ENCODE measurements around the gene ARHGEF11.

Gene ARHGEF11

DNA sequence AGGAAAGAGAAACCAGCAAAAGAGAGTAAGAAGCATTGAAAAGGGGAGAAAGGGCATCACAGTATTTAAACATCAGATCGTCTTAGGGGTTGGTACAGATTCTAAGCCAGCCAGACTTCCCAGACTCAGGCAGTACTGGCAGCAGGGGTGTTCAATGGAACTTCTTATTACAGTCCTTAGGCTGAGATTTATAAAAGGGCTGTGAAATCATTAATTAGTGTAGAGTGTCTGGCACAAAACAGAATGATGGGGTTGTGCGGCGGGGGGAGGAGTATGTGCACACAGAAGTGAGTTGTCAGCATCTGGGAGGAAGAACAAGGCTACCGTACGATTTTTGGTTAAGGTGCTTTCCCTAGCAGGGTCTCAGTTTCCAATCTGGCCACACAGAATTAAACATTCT is 38.2 kb downstream of the ARHGEF11 start:
- H3K9me3 ChIP-seq (ENCODE audit: insufficient read depth, low read length, severe bottlenecking): no peaks in the 10 kb centered on the region

DNA sequence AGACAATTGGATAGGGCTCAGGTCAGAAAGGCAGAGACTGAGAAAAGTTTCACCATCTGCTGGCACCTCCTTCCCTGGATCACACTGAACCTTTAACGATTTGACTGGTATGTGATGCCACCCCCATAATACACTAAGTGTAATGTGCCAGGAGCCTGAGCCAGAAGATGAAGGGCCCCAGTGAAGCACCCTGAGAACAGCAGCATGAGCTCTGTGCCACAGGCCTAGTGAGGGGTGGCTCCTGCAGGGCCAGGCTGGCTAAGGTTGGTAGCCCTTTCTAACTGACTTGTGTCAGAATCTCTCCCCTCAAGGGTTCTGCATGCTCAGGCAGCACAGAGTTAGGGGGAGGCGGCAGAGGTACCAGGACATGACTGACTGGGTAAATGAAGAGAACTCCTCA is 38.9 kb downstream of the ARHGEF11 start:
- H3K27me3 ChIP-seq (ENCODE audit: insufficient read depth, low read length, poor library complexity): peaks cover 31% of the 10 kb centered on the region
- H3K4me1 ChIP-seq (ENCODE audit: insufficient read depth, low read length): no peaks in the 10 kb centered on the region
- no peak overlapping the region for H2AFZ ChIP-seq (ENCODE audit: low read depth, low read length)
- H3K9ac ChIP-seq (ENCODE audit: low read depth, low read length): no peak overlapping the region
- H3K36me3 ChIP-seq (ENCODE audit: insufficient read depth, low read length): no peaks in the 10 kb centered on the region
- ATAC-seq (ENCODE audit: insufficient read depth, low read depth) (no peak), DNase-seq (no peak)
- H3K4me3 ChIP-seq (ENCODE audit: low read depth in 1 of 2, low read length in 2 of 2): no peak overlapping the region
- no peak overlapping the region for H3K27ac ChIP-seq (ENCODE audit: low read length)
- H3K79me2 ChIP-seq (ENCODE audit: insufficient read depth, low read length): no peaks in the 10 kb centered on the region
- no peaks in the 10 kb centered on the region for H4K20me1 ChIP-seq (ENCODE audit: insufficient read depth, low read length)
- no peak for TF ChIP-seq EZH2 (IDR thresholded peaks at IDR 0.05; ENCODE audit: borderline replicate concordance, low read depth, low read length, severe bottlenecking)
- TF ChIP-seq, protein P1, sequence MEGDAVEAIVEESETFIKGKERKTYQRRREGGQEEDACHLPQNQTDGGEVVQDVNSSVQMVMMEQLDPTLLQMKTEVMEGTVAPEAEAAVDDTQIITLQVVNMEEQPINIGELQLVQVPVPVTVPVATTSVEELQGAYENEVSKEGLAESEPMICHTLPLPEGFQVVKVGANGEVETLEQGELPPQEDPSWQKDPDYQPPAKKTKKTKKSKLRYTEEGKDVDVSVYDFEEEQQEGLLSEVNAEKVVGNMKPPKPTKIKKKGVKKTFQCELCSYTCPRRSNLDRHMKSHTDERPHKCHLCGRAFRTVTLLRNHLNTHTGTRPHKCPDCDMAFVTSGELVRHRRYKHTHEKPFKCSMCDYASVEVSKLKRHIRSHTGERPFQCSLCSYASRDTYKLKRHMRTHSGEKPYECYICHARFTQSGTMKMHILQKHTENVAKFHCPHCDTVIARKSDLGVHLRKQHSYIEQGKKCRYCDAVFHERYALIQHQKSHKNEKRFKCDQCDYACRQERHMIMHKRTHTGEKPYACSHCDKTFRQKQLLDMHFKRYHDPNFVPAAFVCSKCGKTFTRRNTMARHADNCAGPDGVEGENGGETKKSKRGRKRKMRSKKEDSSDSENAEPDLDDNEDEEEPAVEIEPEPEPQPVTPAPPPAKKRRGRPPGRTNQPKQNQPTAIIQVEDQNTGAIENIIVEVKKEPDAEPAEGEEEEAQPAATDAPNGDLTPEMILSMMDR (IDR thresholded peaks at IDR 0.05; ENCODE audit: borderline replicate concordance, extremely low read depth, low read length, poor library complexity, severe bottlenecking): no peak
- H3K9me3 ChIP-seq (ENCODE audit: insufficient read depth, low read length, severe bottlenecking): no peaks in the 10 kb centered on the region
- H3K4me2 ChIP-seq (ENCODE audit: insufficient read depth, low read length): no peak overlapping the region

More for the DNA sequence above, 38.2 kb downstream of the ARHGEF11 start:
- Histone ChIP-seq H3K79me2 (ENCODE audit: insufficient read depth, low read length) (no peaks in the 10 kb centered on the region), H3K36me3 (ENCODE audit: insufficient read depth, low read length) (no peaks in the 10 kb centered on the region), H3K27me3 (ENCODE audit: insufficient read depth, low read length, poor library complexity) (peaks cover 31% of the 10 kb centered on the region), H2AFZ (ENCODE audit: low read depth, low read length) (no peak overlapping the region), H3K4me2 (ENCODE audit: insufficient read depth, low read length) (no peak overlapping the region), H3K4me1 (ENCODE audit: insufficient read depth, low read length) (no peaks in the 10 kb centered on the region), H4K20me1 (ENCODE audit: insufficient read depth, low read length) (no peaks in the 10 kb centered on the region), H3K27ac (ENCODE audit: low read length) (no peak overlapping the region), H3K4me3 (ENCODE audit: low read depth in 1 of 2, low read length in 2 of 2) (no peak overlapping the region), H3K9ac (ENCODE audit: low read depth, low read length) (no peak overlapping the region)
- ATAC-seq (ENCODE audit: insufficient read depth, low read depth) (no peak), DNase-seq (no peak)
- TF ChIP-seq, protein P1 (IDR thresholded peaks at IDR 0.05; ENCODE audit: borderline replicate concordance, extremely low read depth, low read length, poor library complexity, severe bottlenecking): no peak
- TF ChIP-seq EZH2 (IDR thresholded peaks at IDR 0.05; ENCODE audit: borderline replicate concordance, low read depth, low read length, severe bottlenecking): no peak

- Histone ChIP-seq H3K27me3 (ENCODE audit: insufficient read depth, low read length, poor library complexity) (peaks cover 33% of the 10 kb centered on the region), H3K9ac (ENCODE audit: low read depth, low read length) (no peak overlapping the region), H3K79me2 (ENCODE audit: insufficient read depth, low read length) (no peaks in the 10 kb centered on the region), H3K4me3 (ENCODE audit: low read depth in 1 of 2, low read length in 2 of 2) (no peak overlapping the region), H2AFZ (ENCODE audit: low read depth, low read length) (no peak overlapping the region), H3K36me3 (ENCODE audit: insufficient read depth, low read length) (no peaks in the 10 kb centered on the region), H4K20me1 (ENCODE audit: insufficient read depth, low read length) (no peaks in the 10 kb centered on the region), H3K4me1 (ENCODE audit: insufficient read depth, low read length) (no peaks in the 10 kb centered on the region), H3K27ac (ENCODE audit: low read length) (no peak overlapping the region), H3K9me3 (ENCODE audit: insufficient read depth, low read length, severe bottlenecking) (no peaks in the 10 kb centered on the region), H3K4me2 (ENCODE audit: insufficient read depth, low read length) (no peak overlapping the region)
- DNase-seq: no peak
- TF ChIP-seq EZH2 (IDR thresholded peaks at IDR 0.05; ENCODE audit: borderline replicate concordance, low read depth, low read length, severe bottlenecking): no peak
- TF ChIP-seq, protein P1 (IDR thresholded peaks at IDR 0.05; ENCODE audit: borderline replicate concordance, extremely low read depth, low read length, poor library complexity, severe bottlenecking): no peak
- no peak for ATAC-seq (ENCODE audit: insufficient read depth, low read depth)
These were observed 39.6 kb downstream of the ARHGEF11 start for GRCh38 chr1:157005965-157006364.

- H4K20me1 ChIP-seq (ENCODE audit: insufficient read depth, low read length): no peaks in the 10 kb centered on the region
- no peaks in the 10 kb centered on the region for H3K79me2 ChIP-seq (ENCODE audit: insufficient read depth, low read length)
These were observed 40.7 kb downstream of the ARHGEF11 start for GRCh38 chr1:157004806-157005205.

More at GRCh38 chr1:157004806-157005205, 40.7 kb downstream of the ARHGEF11 start:
- no peaks in the 10 kb centered on the region for H3K4me1 ChIP-seq (ENCODE audit: insufficient read depth, low read length)
- TF ChIP-seq, protein P1 (IDR thresholded peaks at IDR 0.05; ENCODE audit: borderline replicate concordance, extremely low read depth, low read length, poor library complexity, severe bottlenecking): no peak
- TF ChIP-seq EZH2 (IDR thresholded peaks at IDR 0.05; ENCODE audit: borderline replicate concordance, low read depth, low read length, severe bottlenecking): no peak
- no peak overlapping the region for H3K4me3 ChIP-seq (ENCODE audit: low read depth in 1 of 2, low read length in 2 of 2)
- H3K9ac ChIP-seq (ENCODE audit: low read depth, low read length): no peak overlapping the region
- H3K27me3 ChIP-seq (ENCODE audit: insufficient read depth, low read length, poor library complexity): peaks cover 33% of the 10 kb centered on the region
- DNase-seq: no peak
- H3K27ac ChIP-seq (ENCODE audit: low read length): no peak overlapping the region
- H2AFZ ChIP-seq (ENCODE audit: low read depth, low read length): no peak overlapping the region
- H3K9me3 ChIP-seq (ENCODE audit: insufficient read depth, low read length, severe bottlenecking): no peaks in the 10 kb centered on the region
- H3K36me3 ChIP-seq (ENCODE audit: insufficient read depth, low read length): no peaks in the 10 kb centered on the region
- no peak for ATAC-seq (ENCODE audit: insufficient read depth, low read depth)
- H3K4me2 ChIP-seq (ENCODE audit: insufficient read depth, low read length): no peak overlapping the region

Data from DND-41 (cell line).